GM06990 (cell line): Measurements from ENCODE around the gene EIF4EBP2.

Experiments
- DNase-seq: peaks from one replicate; pipeline ENCODE4 v3.0.0-alpha.2; 2011; ENCODE audit not compliant: insufficient read length; ENCODE audit errors: extremely low read depth
- H3K27me3 ChIP-seq: replicated peaks from 2 replicates; pipeline ENCODE4 v1.6.0; 2011; ENCODE audit warnings: low read length; ENCODE audit not compliant: control insufficient read depth, insufficient read depth
- H3K36me3 ChIP-seq: 2 replicates; pipeline ENCODE4 v1.5.1; 2011; ENCODE audit warnings: low read length; ENCODE audit not compliant: control insufficient read depth, insufficient read depth
- H3K4me3 ChIP-seq: replicated peaks from 2 replicates; pipeline ENCODE4 v1.5.1; 2011; ENCODE audit warnings: low read depth, mild to moderate bottlenecking, control low read depth, low read length
- TF ChIP-seq, protein P1 (sequence below): IDR thresholded peaks from 2 replicates; pipeline ENCODE4 v1.5.1; 2011; ENCODE audit warnings: low read length, control low read depth, mild to moderate bottlenecking, inconsistent platforms; ENCODE audit not compliant: insufficient read depth, poor library complexity, severe bottlenecking

EIF4EBP2 gene

DNA sequence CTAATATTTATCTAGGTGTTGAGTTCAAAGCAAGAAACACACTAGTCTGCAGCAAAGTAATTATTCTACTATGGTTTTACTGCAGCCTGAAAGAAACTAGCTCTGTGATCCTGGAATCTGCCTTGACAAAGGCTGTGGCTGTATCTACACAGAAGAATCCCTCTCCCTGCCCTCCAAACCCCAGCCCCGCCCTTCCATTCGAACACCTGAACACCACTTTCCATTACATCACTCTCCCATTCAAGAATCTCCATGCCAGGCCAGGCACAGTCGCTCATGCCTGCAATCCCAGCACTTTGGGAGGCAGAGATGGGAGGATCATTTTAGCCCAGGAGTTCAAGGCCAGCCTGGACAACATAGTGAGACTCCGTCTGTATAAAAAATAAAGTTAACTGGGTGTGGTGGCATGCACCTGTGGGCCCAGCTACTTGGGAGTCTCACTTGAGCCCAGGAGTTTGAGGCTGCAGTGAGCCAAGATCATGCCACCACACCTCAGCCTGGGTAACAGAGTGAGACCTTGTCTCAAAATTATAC, 44.9 kb upstream of the EIF4EBP2 start:
- H3K27me3 ChIP-seq, result no peaks in the 10 kb centered on the region
- TF ChIP-seq, protein P1, sequence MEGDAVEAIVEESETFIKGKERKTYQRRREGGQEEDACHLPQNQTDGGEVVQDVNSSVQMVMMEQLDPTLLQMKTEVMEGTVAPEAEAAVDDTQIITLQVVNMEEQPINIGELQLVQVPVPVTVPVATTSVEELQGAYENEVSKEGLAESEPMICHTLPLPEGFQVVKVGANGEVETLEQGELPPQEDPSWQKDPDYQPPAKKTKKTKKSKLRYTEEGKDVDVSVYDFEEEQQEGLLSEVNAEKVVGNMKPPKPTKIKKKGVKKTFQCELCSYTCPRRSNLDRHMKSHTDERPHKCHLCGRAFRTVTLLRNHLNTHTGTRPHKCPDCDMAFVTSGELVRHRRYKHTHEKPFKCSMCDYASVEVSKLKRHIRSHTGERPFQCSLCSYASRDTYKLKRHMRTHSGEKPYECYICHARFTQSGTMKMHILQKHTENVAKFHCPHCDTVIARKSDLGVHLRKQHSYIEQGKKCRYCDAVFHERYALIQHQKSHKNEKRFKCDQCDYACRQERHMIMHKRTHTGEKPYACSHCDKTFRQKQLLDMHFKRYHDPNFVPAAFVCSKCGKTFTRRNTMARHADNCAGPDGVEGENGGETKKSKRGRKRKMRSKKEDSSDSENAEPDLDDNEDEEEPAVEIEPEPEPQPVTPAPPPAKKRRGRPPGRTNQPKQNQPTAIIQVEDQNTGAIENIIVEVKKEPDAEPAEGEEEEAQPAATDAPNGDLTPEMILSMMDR, result no peak
- no peak for DNase-seq
- no peak overlapping the region for H3K4me3 ChIP-seq
- H3K36me3 ChIP-seq, result no peaks in the 10 kb centered on the region

DNA sequence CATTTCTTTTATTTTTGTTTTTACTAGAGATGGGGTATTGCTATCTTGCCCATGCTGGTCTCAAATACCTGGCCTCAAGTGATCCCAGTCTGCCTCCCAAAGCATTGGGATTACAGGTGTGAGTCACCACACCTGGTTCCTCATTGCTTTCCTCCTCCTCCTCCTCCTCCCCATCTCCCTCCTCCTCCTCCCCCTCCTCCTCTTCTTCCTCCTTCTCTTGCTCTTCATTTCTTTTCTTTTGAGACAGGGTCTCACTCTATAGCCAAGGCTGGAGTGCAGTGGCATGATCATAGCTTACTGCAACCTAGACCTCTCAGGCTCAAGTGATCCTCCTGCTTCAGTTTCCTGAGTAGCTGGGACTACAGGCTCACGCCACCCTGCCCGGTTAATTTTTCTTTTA, 43.7 kb upstream of the EIF4EBP2 start:
- no peak for DNase-seq
- TF ChIP-seq, protein P1, result no peak
- H3K36me3 ChIP-seq, result no peaks in the 10 kb centered on the region
- H3K27me3 ChIP-seq, result no peaks in the 10 kb centered on the region
- no peak overlapping the region for H3K4me3 ChIP-seq

DNA sequence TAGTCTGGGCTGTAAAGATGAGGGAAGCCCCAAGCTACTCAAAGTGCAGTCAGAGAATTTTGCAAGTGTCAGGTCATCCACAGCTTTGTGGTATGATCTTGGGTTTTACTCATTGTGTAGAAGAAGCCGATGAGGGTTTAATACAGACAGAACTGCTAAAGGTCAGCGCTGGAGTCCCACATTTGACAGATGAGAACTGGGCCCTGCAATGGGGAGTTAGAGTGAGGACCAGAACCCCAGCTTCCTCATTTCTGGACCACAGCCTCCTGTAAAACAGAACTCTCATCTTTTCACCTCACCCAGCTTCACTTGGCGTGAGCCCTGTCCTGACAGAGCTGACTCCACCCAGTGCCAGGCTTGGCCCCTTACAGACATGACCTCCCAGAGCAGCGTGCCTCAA, 41.6 kb upstream of the EIF4EBP2 start:
- DNase-seq, result no peak
- no peaks in the 10 kb centered on the region for H3K27me3 ChIP-seq
- no peaks in the 10 kb centered on the region for H3K36me3 ChIP-seq
- no peak overlapping the region for H3K4me3 ChIP-seq
- TF ChIP-seq, protein P1, result no peak

DNA sequence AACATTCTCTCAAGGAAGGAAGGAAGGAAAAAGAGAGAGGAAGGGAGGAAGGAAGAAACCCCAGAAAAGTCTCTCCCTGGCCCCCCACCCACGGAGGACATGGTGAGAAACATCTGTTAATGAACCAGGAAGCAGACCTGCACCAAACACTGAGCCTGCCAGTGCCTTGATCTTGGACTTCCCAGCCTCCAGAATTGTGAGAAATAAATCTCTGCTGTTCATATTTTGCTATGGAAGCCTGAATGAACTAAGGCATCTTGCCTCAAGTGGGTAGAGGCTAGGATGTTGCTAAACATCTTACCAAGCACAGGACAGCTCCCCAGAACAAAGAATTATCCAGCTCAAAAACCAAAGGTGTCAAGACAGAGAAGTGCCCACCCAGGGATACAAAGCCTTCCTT, 40.7 kb upstream of the EIF4EBP2 start:
- TF ChIP-seq, protein P1, result no peak
- Histone ChIP-seq H3K36me3 (no peaks in the 10 kb centered on the region), H3K27me3 (no peaks in the 10 kb centered on the region), H3K4me3 (no peak overlapping the region)
- DNase-seq, result no peak

GRCh38 chr10:70363971-70364771, 39.8 kb upstream of the EIF4EBP2 start:
- no peaks in the 10 kb centered on the region for H3K27me3 ChIP-seq
- H3K36me3 ChIP-seq, result no peaks in the 10 kb centered on the region
- peak; percentile 81 for DNase-seq
- H3K4me3 ChIP-seq, result no peak overlapping the region
- TF ChIP-seq, protein P1, result peak; percentile 92
